Forelimb muscle (tissue), 1 donor: Measurements from ENCODE around the gene IGFBP4. TPM values are rescaled to one million over a fixed set of nuclear protein-coding genes. Genes with fewer than 3 reads are reported as not detected.

Experiments
- DNase-seq: peaks from one replicate; pipeline ENCODE4 v3.0.0-alpha.2; 2013; ENCODE audit warnings: low read depth
- polyA plus RNA-seq: library from polyadenylated mRNA; unstranded; fragments of 120-200 nt; gene quantifications from one replicate; pipeline ENCODE4 v1.2.1, GENCODE V29; 2013; ENCODE audit not compliant: insufficient read length

Gene IGFBP4
- polyA plus RNA-seq, 1 donor: 225 TPM

- DNase-seq: no peak
These were observed 13.2 kb downstream of the IGFBP4 start for GRCh38 chr17:40456396-40456951.

- DNase-seq: no peak
These were observed 14.1 kb downstream of the IGFBP4 start for GRCh38 chr17:40457369-40457768.

DNA sequence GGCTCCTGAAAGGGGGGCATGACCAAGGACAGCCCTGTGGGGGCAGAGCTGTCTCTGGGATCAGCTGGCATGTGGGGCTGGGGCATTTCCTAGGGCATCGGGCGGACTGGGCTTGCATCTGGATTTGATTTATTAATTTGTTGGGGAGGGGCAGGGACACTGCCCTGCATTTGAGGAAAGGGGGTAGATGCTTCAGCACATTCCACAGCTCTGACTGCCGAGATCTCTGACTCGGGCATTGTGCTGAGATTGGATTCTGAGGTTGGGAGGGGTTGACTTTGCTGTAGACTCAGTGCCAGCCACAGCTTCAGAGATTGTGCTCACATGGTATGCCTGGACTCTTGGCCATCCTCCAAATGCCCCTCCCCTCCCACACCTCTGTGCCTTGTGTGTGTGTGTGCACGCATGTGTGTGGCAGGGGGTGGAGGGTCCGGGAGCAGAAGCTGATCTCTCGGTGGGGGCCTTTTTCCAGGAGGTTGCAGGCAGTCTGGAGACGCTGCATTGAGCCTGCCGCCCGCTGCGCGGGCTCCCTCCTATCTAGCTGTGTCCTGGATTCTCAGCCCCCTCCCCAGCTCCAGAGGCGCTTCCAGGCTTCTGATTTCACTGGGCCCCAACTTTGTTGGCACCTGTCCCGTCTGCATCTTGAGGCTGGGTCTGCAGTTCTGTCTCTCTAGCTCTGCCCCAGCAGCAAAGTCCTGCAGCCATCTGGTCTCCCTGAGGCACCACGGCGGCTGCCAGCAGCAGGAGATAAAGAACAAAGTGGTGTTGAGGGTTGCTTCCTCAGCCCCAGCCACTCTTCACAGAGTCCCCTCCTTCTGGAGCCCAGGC is 14.9 kb downstream of the IGFBP4 start:
- no peak for DNase-seq

DNA sequence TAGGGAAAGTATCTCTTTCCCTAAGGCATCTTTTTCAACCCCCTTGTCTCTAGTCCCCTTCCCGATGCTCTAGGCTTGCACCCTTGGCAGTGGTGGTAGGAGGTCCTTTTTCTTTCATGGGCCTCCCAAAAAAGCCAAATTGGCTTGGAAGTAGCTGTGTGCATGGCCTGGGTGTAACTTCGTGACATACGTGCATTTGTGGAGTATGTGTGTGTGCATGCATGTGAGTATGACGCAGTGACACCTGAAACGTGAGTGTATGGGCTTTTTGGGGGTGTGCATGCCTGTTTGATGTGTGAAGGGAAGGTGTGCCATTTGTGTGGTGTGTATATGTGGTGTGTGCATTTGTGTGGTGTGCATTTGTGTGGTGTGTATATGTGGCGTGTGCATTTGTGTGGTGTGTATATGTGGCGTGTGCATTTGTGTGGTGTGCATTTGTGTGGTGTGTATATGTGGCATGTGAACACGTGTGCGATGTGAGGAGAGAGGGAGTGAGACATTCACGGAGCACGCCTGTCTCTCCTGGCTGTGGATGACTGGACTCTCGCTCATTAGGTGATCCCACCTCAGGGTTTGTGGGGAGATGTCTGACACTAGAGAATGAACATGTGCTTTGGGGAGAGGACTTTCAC is 15.7 kb downstream of the IGFBP4 start:
- DNase-seq: no peak

DNA sequence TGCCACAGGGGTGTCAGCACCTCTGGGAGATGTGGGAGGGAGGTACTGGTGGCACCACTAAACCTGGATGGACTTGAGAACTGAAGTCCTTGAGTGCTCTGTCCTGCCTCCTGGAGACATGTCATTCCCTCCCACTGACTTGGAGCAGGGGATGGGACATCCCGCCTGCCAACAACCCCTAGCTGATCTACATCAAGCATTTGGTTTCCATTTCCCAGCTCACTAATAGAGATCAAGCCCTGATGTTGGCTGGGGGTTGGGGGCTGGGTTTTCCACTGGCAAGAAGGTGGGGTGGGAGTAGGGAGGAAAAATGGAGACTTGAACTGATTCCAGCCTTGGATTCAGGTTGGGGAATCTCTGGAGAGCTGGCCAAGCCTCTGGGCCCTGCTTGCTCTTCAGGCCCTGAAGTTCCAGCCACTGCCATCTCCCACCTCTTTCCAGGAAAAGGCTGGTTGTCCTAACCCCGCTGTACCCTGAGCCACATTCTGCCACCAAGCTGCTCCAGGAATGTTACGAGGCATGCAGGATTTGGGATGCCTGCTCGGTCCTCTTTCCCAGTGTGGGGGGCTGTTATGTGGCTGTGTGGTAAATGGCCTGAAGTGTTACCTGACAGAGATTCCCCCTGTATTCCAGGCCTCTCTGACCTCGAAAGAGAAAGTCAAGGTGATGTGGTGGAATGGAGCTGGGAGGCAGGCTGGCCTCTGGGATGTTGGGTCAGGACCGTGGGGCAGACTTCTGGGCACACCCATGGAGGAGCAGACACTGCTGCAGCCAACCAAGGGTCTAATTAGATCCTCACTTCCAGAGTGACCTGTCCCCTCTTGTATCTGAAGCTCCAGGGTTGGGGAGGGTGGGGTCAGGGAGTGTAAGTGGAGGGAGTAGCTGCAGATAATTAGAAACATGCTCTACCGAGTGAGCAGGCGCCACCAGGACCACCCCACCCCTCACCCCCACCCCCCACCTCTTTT is 16.7 kb downstream of the IGFBP4 start:
- DNase-seq: no peak

- DNase-seq: no peak
These were observed 17.3 kb downstream of the IGFBP4 start for GRCh38 chr17:40460604-40460967.

DNA sequence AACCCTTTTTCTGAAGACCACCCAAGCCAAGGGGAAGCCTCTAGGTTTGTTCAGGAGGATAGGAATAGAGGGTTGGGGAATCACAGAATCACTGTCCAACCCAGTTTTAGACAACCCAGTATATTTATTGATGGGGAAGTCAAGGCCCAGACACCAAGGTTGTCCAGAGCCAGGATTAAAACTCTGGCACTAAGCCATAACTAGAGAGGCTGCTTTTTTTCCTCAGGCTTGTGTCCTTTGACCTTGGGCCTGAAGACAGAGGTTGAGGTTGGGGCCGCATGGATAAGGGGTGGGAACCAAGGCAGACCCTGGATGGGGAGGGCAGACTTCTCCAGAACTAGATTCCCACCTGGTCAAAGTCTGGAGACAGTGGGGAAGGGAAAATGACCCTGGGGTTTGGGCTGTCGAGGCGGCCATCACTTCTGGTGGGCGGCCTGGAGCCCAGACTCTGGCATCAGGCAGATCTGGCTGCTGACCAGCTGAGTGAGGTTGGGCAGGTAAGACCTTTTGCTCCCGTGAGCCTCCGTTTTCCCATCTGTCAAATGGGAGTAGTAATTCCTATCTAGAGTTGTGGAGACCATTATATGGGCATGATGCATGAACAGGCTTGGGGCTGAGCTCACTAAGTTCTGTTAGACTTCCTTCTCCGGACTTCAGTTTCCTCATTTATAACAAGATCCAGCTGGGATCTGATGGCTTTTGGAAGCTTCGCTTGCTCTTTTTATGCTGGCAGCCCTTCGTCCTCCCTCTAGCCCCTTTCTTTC is 17.9 kb downstream of the IGFBP4 start:
- DNase-seq: no peak

GRCh38 chr17:40461732-40462342 is 18.6 kb downstream of the IGFBP4 start:
- DNase-seq: no peak

DNA sequence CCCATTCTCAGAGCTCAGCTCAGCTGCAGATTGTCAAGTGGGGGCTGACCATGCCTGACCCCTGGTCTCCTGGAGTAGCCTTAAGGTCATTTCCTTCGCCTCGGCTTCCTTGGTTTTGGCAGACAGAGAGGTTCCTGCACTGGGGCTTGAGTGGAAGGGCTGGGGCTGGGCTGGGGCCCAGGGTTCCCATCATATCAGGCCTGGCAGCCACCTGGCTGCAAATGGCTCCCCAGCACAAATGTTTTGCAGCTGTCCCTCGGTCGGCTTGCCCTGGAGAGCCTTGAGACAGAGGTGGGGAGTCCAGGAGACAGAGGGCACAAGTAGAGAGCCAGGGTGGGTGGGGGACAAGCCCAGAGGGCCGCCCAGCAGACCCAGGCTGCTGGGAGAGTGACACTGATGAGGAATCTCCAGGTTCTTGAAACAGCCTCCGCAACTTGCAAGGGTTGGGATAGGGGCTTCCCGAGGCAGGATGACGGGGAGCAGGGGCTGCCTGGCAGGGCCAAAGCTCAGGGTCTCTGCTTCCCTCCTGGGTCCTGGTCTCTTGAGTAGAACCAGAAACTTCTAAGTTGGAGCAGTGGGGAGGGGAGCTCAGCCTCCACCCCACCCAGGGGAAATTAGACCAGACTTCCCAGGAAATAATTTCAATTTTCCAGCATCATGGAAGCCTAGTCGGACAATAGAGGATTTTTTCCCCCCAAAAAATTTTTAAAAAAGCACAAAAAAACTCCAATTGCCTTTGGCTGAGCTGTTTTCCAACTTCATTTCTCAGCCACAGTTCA is 19.3 kb downstream of the IGFBP4 start:
- DNase-seq: no peak

- DNase-seq: no peak
These were observed 19.9 kb downstream of the IGFBP4 start for GRCh38 chr17:40463122-40463550.

DNA sequence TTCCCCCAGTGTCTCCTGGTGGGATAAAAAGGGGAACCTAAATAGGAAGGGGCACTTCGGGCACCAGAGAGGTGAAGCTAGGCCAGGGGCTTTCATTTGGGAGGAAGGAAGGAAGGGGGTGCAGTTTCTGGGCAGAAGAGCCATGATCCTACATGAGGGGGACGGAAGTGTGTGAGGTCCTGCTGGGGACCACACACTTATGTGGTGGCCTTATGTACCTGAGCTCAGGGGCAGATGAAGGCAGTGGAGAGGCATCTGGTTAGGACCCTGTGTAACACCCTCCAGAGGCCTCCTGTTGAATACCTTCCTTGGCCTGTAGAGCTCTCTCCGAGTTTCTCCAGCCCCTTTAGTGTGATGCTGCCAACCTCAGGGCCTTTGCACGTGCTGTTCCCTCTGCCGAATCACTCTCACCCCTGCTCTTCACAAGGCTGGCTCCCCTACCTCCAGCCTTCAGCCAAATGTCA is 21.2 kb downstream of the IGFBP4 start:
- DNase-seq: no peak

GRCh38 chr17:40466298-40466971 is 23.2 kb downstream of the IGFBP4 start:
- no peak for DNase-seq

DNA sequence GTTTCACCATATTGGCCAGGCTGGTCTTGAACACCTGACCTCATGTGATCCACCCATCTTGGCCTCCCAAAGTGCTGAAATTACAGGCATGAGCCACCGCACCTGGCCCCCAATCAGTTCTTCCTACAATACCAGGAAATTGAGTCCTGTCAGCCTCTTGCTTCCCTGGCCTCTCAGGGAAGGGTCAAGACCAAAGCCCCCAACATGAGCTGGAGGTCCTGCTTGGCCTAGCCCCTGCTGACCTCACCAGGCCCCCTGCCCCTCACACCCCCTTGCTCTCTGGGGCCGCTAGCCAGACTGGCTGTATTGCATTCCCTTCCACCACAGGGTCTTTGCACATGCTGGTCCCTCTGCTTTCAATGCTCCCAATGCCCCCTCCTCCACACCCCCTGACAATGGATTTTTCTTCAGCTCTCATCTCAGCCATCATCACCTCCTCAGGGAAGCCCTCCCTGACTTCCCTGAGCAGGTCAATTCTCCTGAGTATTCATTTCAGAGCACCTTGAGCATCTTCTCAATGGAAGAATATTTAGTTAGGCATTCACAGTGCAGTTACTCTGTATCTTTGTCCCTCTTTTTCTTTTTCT is 24.1 kb downstream of the IGFBP4 start:
- no peak for DNase-seq

DNA sequence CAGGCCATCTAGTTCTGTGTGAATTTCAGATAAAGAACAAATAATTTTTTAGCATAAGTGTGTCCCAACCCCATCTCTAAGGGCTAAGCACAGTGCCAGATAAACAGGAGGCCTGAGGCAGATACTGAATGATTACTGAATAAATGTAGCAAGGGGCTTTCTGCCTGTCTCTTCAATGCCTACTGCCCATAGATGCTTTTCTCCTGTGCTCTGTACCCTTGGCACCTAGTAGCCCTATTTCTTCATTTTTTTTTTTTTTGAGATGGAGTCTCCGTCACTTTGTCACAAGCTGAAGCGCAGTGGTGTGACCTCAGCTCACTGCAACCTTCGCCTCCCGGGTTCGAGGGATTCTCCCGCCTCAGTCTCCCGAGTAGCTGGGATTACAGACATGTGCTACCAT is 25.3 kb downstream of the IGFBP4 start:
- DNase-seq: no peak

DNA sequence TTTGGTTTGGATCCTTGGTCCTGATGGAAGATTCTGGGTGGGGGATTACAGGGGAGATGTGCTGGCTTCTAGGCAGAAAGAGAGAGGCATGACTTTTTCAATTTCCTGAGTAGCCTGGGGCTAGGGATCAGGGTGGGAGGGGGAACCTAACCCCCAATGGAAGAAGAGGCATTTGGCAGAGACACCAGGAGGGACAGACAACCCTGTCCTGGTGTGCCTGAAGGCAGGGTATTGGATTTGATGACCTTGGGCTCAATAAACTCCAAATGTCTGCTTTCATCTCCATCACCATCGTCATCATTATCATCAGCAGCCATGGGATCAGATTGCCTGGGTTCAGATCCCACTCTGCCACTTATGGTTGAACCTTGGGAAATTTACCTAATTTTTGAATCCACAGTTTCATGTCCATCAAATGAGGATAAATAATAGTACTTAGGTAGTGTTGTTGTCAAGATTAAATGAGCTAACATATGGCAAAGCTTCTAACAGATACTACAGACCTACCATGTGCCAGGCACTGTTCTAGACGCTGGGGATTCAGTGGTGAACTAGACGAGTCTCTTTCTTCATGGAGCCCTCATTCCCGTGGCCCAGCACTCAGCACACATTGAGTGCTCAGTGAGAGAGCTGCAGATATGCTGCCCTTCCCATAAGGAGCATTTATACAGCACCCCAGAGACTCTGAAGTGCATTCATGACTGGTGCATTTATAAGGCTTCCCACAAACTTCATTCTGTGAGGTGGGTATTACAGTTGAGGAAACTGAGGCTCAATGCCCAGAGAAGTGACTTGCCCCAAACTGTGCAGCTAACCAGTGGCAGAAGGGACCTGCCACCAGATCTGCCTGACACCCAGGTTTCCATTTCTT is 26.8 kb downstream of the IGFBP4 start:
- no peak for DNase-seq

- DNase-seq: no peak
These were observed 27.9 kb downstream of the IGFBP4 start for GRCh38 chr17:40470932-40471828.
